ENCODE results near the gene ABHD6.
A peak's percentile ranks its signal among the peaks of the same experiment; 100 is the strongest.

Gene ABHD6

DNA sequence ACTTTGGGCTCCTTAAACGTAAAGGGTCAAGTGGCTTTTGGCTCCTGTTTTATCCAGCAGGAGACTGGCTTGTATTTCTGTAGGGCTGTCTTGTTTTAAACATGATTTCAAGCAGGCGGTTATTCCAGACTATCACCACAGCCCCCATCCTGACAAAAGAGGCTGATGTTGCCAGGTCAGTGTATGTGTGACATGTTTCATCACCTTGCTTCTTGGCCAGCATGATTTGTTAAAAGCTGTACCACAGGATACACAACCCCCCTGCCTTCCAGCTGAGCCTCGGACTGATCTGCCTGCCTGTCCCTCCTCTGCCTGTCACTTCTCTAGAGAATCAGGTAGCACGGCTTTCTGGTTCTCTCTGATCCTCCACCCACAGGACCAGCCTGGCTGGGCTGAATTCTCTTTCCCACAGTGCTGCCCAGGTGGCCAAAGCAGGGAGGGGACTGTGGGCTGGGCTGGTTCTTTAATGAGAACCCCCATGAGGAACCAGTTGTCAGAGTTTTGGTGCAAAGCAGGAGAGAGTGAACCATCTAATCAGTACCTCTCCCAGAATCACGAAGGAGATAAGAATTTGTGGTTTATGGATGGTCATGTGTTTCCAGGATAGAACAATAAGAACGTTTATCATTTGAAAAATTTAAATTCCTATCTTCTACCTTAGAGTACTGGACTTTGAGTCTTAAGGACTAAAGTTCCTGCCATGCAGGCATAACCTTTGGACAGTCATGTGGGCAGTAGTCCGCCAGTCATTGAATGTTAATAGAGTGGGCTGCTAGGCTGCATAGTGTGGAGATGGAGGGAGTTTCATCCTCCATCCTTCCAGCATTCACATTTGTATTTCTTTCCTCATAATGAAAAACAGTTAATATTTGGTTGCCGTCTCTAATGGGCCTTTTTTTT lies 8.8 kb downstream of the ABHD6 start:
- Histone ChIP-seq H3K9ac (ENCODE audit: low read length) (peak overlapping the region; percentile 37), H3K4me1 (ENCODE audit: insufficient read depth, low read length) (peaks cover 40% of the 10 kb centered on the region), H3K4me3 (ENCODE audit: low read depth in 1 of 2, low read length in 2 of 2) (peak overlapping the region in 1 of 2 donors; percentile 22), H3K27ac (ENCODE audit: low read depth, low read length) (no peak overlapping the region), H3K36me3 (ENCODE audit: insufficient read depth, low read length) (no peaks in the 10 kb centered on the region), H3K27me3 (ENCODE audit: control insufficient read depth in 1 of 2, insufficient read depth in 2 of 2, low read length in 2 of 2) (no peaks in the 10 kb centered on the region), H3K9me3 (ENCODE audit: low read length) (no peaks in the 10 kb centered on the region)

DNA sequence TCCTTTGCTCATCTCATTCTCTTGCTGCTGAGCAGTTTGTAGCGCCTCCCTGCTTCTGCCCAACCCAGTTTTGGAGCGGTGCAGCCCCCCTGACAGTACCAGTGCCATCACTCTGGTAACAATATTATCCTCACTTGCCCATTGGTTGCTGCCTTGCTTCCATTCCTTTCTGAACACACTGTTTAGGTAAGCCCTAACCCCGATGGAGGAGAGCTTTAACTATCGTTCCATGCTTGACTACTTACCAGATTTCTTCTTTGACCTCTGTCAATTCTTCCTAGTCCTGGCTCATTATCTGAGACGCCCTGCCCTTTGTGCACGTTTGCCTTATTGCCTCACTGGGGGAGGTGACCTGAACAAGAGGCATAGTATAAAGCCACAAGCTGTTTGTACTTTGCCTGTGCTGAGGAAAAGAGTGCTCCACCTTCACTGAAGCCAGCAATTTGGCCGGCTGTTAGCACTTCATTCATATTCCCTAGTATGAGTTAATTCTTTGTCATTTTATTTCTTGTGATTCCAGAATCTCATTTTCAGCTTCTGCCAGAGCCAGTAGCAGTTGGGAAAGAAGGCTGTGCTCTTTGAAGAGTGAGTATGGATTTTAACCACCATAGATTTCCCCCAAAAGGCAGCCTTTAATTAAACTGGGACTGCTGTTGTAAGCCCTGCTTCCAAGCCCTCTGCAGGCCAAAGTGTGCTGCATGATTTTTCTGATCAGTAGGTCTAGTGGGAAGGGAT lies 11.9 kb downstream of the ABHD6 start:
- Histone ChIP-seq H3K4me3 (ENCODE audit: low read depth in 1 of 2, low read length in 2 of 2) (no peak overlapping the region), H3K9ac (ENCODE audit: low read length) (no peak overlapping the region), H3K4me1 (ENCODE audit: insufficient read depth, low read length) (peaks cover 60% of the 10 kb centered on the region)

DNA sequence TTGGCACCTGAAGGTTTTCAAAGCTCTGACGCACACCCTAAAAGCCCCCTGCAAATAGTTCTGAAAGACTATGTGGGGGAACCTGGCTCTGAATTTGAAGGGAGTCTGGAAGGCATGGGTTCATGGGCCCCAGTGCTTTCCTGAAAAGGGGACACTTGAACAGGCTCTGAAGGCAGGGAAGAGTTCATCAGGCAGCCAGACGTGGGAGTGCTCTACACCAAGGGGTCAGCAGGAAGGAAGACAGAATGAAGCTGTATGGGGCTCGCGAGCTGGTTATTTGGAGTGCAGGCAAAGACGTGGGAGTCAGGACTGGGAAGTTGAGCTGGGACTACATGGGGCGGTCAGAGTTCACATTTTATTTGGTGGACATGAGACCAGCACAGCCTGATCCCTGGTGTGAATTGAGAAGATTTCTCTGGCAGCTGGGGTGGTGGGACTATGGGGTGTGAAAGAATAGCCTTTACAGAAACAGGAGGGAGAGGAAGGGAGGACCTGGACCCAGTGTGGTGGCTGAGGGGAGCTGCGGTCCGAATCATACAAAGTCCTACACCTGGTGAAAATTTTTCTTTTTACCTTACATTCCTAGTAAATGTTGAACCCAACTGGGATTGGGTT lies 12.6 kb downstream of the ABHD6 start:
- Histone ChIP-seq H3K4me1 (ENCODE audit: insufficient read depth, low read length) (peaks cover 57% of the 10 kb centered on the region), H3K4me3 (ENCODE audit: low read depth in 1 of 2, low read length in 2 of 2) (no peak overlapping the region), H3K9ac (ENCODE audit: low read length) (no peak overlapping the region), H3K27ac (ENCODE audit: low read depth, low read length) (peak overlapping the region; percentile 43), H3K9me3 (ENCODE audit: low read length) (no peaks in the 10 kb centered on the region), H3K27me3 (ENCODE audit: control insufficient read depth in 1 of 2, insufficient read depth in 2 of 2, low read length in 2 of 2) (no peaks in the 10 kb centered on the region), H3K36me3 (ENCODE audit: insufficient read depth, low read length) (no peaks in the 10 kb centered on the region)

More for the DNA sequence above, 11.9 kb downstream of the ABHD6 start:
- H3K27ac ChIP-seq (ENCODE audit: low read depth, low read length): peak overlapping the region; percentile 43
- no peaks in the 10 kb centered on the region for H3K9me3 ChIP-seq (ENCODE audit: low read length)
- no peaks in the 10 kb centered on the region for H3K27me3 ChIP-seq (ENCODE audit: control insufficient read depth in 1 of 2, insufficient read depth in 2 of 2, low read length in 2 of 2)
- H3K36me3 ChIP-seq (ENCODE audit: insufficient read depth, low read length): no peaks in the 10 kb centered on the region

DNA sequence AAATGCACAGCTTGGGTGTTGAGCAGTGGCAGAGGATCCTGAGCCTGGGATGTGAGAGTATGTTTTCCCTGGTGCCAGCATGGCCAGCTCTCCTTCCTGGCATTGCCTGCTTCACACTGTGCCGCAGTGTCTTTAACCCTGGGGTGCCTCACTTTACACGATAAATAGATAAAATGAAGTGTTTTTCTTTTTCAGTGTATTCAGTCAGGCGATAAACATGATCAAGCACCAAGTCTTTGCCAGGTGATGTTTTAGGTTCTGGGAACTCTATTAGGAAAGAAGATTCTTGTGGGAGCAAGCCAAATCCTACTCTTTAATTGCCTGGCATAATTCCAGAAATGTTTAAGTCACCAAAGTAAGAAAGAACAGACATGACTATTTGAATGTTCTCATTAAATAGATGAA lies 14.0 kb downstream of the ABHD6 start:
- no peak overlapping the region for H3K4me3 ChIP-seq (ENCODE audit: low read depth in 1 of 2, low read length in 2 of 2)
- no peaks in the 10 kb centered on the region for H3K9me3 ChIP-seq (ENCODE audit: low read length)
- H3K4me1 ChIP-seq (ENCODE audit: insufficient read depth, low read length): peaks cover 49% of the 10 kb centered on the region
- no peaks in the 10 kb centered on the region for H3K27me3 ChIP-seq (ENCODE audit: control insufficient read depth in 1 of 2, insufficient read depth in 2 of 2, low read length in 2 of 2)
- H3K36me3 ChIP-seq (ENCODE audit: insufficient read depth, low read length): no peaks in the 10 kb centered on the region
- no peak overlapping the region for H3K9ac ChIP-seq (ENCODE audit: low read length)
- peak overlapping the region; percentile 56 for H3K27ac ChIP-seq (ENCODE audit: low read depth, low read length)

DNA sequence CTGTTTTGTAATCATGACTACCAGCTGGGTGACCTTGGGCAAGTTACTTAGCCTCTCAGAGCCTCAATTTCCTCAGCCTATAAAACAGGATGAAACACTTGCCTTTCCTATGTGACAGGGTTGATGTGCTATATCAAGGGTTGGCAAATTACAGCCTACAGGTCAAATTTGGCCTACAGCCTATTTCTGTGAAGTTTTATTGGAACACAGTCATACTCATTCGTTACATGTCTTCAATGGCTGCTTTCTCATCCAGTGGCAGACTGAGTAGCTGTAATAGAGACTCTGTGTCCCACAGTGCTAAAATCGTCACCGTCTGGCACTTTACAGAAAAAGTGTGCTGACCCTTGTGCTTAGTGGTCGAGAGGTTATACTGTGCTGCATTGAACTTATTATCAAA lies 16.6 kb downstream of the ABHD6 start:
- peaks cover 48% of the 10 kb centered on the region for H3K4me1 ChIP-seq (ENCODE audit: insufficient read depth, low read length)
- no peaks in the 10 kb centered on the region for H3K9me3 ChIP-seq (ENCODE audit: low read length)
- no peak overlapping the region for H3K27ac ChIP-seq (ENCODE audit: low read depth, low read length)

DNA sequence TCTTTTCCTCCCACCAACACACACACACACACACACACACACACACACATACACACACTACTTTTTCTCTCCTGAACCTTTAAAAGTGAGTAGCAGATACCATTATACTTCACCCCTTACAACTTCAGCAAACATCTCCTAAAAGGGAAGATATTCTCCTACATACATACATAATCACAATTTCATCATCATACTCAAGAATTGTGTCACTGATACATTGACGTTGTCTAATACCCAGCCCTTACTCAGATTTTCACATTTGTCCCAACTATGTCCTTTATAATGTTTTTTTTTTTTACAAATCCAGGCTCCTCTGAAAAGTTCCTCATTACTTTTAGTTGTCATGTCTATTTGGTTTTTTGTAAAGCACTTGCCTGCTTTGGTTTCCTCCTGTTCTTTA lies 18.5 kb downstream of the ABHD6 start:
- no peak overlapping the region for H3K27ac ChIP-seq (ENCODE audit: low read depth, low read length)
- no peak overlapping the region for H3K9ac ChIP-seq (ENCODE audit: low read length)
- no peaks in the 10 kb centered on the region for H3K9me3 ChIP-seq (ENCODE audit: low read length)
- H3K4me3 ChIP-seq (ENCODE audit: low read depth in 1 of 2, low read length in 2 of 2): no peak overlapping the region
- H3K36me3 ChIP-seq (ENCODE audit: insufficient read depth, low read length): peaks cover 10% of the 10 kb centered on the region
- no peaks in the 10 kb centered on the region for H3K27me3 ChIP-seq (ENCODE audit: control insufficient read depth in 1 of 2, insufficient read depth in 2 of 2, low read length in 2 of 2)
- peaks cover 29% of the 10 kb centered on the region for H3K4me1 ChIP-seq (ENCODE audit: insufficient read depth, low read length)

More for the DNA sequence above, 16.6 kb downstream of the ABHD6 start:
- H3K4me3 ChIP-seq (ENCODE audit: low read depth in 1 of 2, low read length in 2 of 2): no peak overlapping the region
- no peaks in the 10 kb centered on the region for H3K27me3 ChIP-seq (ENCODE audit: control insufficient read depth in 1 of 2, insufficient read depth in 2 of 2, low read length in 2 of 2)
- no peak overlapping the region for H3K9ac ChIP-seq (ENCODE audit: low read length)
- H3K36me3 ChIP-seq (ENCODE audit: insufficient read depth, low read length): peaks cover 10% of the 10 kb centered on the region

DNA sequence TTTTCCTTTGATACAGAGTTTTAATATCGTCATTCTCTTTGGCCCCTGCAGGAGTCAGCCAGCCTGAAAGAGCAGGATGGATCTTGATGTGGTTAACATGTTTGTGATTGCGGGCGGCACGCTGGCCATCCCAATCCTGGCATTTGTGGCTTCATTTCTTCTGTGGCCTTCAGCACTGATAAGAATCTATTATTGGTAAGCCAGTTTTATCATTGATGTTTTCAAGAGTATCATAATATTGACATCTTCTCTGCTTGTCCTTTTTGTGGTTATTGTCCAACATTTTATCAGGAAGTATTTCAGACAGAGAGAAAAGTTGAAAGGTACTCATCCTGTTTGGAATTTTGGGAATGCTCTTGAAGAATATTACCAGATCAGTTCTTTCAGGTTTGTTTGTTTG lies 18.9 kb downstream of the ABHD6 start:
- Histone ChIP-seq H3K4me3 (ENCODE audit: low read depth in 1 of 2, low read length in 2 of 2) (no peak overlapping the region), H3K4me1 (ENCODE audit: insufficient read depth, low read length) (peaks cover 24% of the 10 kb centered on the region), H3K9me3 (ENCODE audit: low read length) (no peaks in the 10 kb centered on the region), H3K9ac (ENCODE audit: low read length) (no peak overlapping the region), H3K36me3 (ENCODE audit: insufficient read depth, low read length) (peaks cover 10% of the 10 kb centered on the region), H3K27me3 (ENCODE audit: control insufficient read depth in 1 of 2, insufficient read depth in 2 of 2, low read length in 2 of 2) (no peaks in the 10 kb centered on the region), H3K27ac (ENCODE audit: low read depth, low read length) (no peak overlapping the region)

DNA sequence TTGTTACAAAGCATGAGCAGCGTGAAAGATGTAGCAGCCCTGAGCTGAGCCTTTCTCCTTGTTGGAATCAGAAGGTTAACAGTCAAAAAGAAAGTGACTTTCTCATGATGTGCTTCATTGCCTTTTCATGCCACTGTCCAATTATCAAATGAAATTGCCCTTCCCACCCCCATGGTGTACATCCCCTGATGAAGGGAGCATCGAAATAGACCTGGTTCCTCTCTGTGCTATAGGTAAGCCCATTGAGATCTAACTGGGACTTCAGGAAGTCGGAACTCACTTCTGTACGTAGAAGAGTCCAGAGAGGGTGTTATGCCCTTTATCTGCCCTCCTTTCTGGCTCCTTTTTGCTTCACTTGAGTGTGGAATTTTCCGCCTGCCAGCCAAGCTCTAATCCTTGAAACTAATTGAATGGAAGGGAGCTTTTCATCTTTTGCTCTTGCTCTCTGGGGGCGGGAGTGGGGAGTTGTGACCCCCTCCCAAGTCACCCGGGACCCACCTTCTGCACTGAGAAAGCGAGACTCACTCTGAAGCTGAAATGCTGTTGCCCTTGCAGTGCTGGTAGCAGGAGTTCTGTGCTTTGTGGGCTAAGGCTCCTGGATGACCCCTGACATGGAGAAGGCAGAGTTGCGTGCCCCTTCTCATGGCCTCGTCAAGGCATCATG lies 20.9 kb downstream of the ABHD6 start:
- no peaks in the 10 kb centered on the region for H3K9me3 ChIP-seq (ENCODE audit: low read length)
- peaks cover 10% of the 10 kb centered on the region for H3K36me3 ChIP-seq (ENCODE audit: insufficient read depth, low read length)
- H3K4me3 ChIP-seq (ENCODE audit: low read depth in 1 of 2, low read length in 2 of 2): no peak overlapping the region
- peaks cover 14% of the 10 kb centered on the region for H3K4me1 ChIP-seq (ENCODE audit: insufficient read depth, low read length)
- H3K27me3 ChIP-seq (ENCODE audit: control insufficient read depth in 1 of 2, insufficient read depth in 2 of 2, low read length in 2 of 2): no peaks in the 10 kb centered on the region
- no peak overlapping the region for H3K27ac ChIP-seq (ENCODE audit: low read depth, low read length)
- no peak overlapping the region for H3K9ac ChIP-seq (ENCODE audit: low read length)

DNA sequence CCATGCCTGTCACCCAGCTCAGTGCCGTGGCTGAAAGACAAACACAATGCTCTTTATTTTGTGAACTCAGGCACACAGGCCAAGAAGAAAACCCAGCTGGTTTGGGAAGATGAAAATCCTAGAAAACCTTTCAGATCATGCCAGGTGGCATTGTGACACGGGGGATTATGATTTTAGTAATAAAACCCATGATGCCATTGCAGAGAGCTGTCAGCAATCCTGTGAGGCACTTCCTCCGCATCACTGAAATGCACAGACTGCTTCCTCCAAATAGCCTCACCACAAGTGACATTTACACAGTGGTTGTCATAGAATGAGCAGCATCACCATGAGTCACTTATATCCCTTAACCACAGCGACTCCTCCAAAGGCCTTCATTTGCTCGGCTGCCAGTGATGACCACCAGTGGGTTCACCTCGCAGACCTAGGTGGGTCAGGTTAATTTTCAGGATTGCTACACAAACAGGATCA lies 22.7 kb downstream of the ABHD6 start:
- peaks cover 5% of the 10 kb centered on the region for H3K4me1 ChIP-seq (ENCODE audit: insufficient read depth, low read length)
- H3K27me3 ChIP-seq (ENCODE audit: control insufficient read depth in 1 of 2, insufficient read depth in 2 of 2, low read length in 2 of 2): no peaks in the 10 kb centered on the region
- no peak overlapping the region for H3K4me3 ChIP-seq (ENCODE audit: low read depth in 1 of 2, low read length in 2 of 2)
- no peaks in the 10 kb centered on the region for H3K9me3 ChIP-seq (ENCODE audit: low read length)
- H3K27ac ChIP-seq (ENCODE audit: low read depth, low read length): no peak overlapping the region
- H3K9ac ChIP-seq (ENCODE audit: low read length): no peak overlapping the region
- peaks cover 10% of the 10 kb centered on the region for H3K36me3 ChIP-seq (ENCODE audit: insufficient read depth, low read length)

DNA sequence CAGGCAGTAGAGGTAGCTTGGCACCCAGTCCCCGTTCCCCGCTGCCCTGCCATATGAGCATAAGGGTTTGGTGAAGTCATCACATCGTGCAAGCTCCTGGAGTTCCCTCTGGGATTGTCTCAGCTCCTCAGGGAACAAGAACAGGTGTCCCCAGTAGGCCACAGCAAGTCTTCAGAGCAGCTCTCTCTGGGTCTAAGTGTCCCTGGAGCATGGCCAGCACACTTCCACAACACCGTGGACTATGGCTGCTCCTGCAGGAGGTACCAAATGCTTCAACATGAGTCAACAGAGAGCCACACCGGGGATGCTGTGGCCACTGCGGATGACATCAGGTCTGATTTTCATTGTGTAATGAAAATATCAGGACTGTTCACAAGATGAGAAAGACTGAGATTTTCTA lies 23.1 kb downstream of the ABHD6 start:
- no peaks in the 10 kb centered on the region for H3K27me3 ChIP-seq (ENCODE audit: control insufficient read depth in 1 of 2, insufficient read depth in 2 of 2, low read length in 2 of 2)
- peaks cover 10% of the 10 kb centered on the region for H3K36me3 ChIP-seq (ENCODE audit: insufficient read depth, low read length)
- H3K4me3 ChIP-seq (ENCODE audit: low read depth in 1 of 2, low read length in 2 of 2): no peak overlapping the region
- H3K9ac ChIP-seq (ENCODE audit: low read length): no peak overlapping the region
- no peaks in the 10 kb centered on the region for H3K9me3 ChIP-seq (ENCODE audit: low read length)
- H3K4me1 ChIP-seq (ENCODE audit: insufficient read depth, low read length): peaks cover 5% of the 10 kb centered on the region
- no peak overlapping the region for H3K27ac ChIP-seq (ENCODE audit: low read depth, low read length)
